IPS-15b (cell line): Measurements from ENCODE around the gene KRTAP24-1.

ENCODE experiments used
- H3K27me3 ChIP-seq: one replicate; pipeline ENCODE4 v1.6.1; 2013; ENCODE audit warnings: low read length; ENCODE audit not compliant: control insufficient read depth, insufficient read depth
- H3K36me3 ChIP-seq: one replicate; pipeline ENCODE4 v1.6.1; 2013; ENCODE audit warnings: low read length; ENCODE audit not compliant: control insufficient read depth, insufficient read depth
- H3K4me1 ChIP-seq: one replicate; pipeline ENCODE4 v1.6.1; 2013; ENCODE audit warnings: mild to moderate bottlenecking, low read length; ENCODE audit not compliant: control insufficient read depth, insufficient read depth
- H3K4me3 ChIP-seq: one replicate; pipeline ENCODE4 v1.5.1; 2013; ENCODE audit warnings: low read depth, low read length
- H3K9ac ChIP-seq: one replicate; pipeline ENCODE4 v1.6.1; 2013; ENCODE audit warnings: low read depth, mild to moderate bottlenecking, low read length
- H3K9me3 ChIP-seq: one replicate; pipeline ENCODE4 v1.6.1; 2013; ENCODE audit warnings: mild to moderate bottlenecking, low read length; ENCODE audit not compliant: control insufficient read depth, insufficient read depth

KRTAP24-1 gene

DNA sequence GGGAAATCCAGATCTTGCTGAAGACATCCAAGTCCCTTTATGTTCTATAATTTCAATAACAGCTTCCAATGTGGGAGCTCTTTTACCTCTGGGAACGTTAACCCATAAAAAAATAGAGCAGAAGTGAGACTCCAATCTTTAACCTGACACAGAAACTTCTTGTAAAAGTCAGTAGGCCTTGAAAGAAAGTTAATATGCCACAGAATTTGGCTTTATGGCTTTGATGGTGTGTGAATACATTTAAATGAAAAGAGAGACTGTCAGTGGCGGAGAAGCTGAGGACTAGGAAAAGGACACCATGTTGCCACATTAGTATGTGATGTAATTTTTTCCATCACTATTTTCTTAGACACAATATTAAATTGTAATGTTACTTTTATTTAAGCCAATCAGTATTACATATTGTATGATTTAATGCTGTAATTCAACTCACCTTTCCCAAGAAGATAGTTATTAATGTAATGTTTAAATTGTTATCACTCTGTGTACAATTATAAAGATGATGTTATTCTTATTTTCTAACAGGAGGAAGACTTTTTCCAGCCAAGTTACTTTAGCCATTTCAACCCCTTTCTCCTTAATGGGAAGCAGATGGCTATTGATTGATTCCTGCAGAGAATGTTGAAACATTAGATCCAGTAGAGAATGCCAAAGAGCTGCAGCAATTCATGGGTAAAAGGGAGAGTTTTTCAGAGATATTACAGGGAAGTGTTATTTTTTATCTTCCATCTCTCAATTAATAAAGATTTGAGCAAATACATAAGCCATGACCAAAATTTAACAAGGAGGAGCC is 49.3 kb downstream of the KRTAP24-1 start:
- Histone ChIP-seq H3K9ac (no peak overlapping the region), H3K27me3 (no peaks in the 10 kb centered on the region), H3K9me3 (no peaks in the 10 kb centered on the region), H3K4me1 (no peaks in the 10 kb centered on the region), H3K4me3 (no peak overlapping the region), H3K36me3 (no peaks in the 10 kb centered on the region)

DNA sequence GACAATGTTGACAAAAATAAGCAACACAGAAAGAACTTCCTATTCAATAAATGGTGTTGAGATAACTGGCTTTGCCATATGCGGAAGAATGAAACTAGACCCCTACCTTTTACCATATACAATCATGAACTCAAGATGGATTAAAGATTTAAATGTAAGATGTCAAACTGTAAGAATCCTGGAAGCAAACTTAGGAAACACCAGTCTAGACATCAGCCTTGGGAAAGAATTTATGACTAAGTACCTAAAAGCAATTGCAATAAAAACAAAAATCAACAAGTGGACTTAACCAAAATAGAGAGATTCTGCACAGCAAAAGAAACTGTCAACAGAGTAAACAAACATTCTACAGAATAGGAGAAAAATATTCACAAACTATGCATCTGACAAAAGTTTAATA is 50.7 kb downstream of the KRTAP24-1 start:
- Histone ChIP-seq H3K9ac (no peak overlapping the region), H3K27me3 (no peaks in the 10 kb centered on the region), H3K4me3 (no peak overlapping the region), H3K36me3 (no peaks in the 10 kb centered on the region), H3K4me1 (no peaks in the 10 kb centered on the region), H3K9me3 (no peaks in the 10 kb centered on the region)
